H9 (cell line): ENCODE measurements around the gene NAGK. TPM values are rescaled to one million over a fixed set of nuclear protein-coding genes. Genes with fewer than 3 reads are reported as not detected.

Experiments used
- DNase-seq: peaks from one replicate; pipeline ENCODE4 v3.0.0-alpha.2; 2017
- H2AFZ ChIP-seq: one replicate; pipeline ENCODE4 v1.6.1; 2013; ENCODE audit warnings: mild to moderate bottlenecking, low read length, control low read depth, moderate library complexity
- H2AK5ac ChIP-seq: 2 replicates; pipeline ENCODE4 v1.6.1; 2013; ENCODE audit warnings: low read length, control low read depth, mixed read lengths; ENCODE audit not compliant: insufficient read length
- H2BK120ac ChIP-seq: one replicate; pipeline ENCODE4 v1.6.1; 2013; ENCODE audit warnings: low read depth, mild to moderate bottlenecking, low read length, control low read depth, inconsistent platforms; ENCODE audit not compliant: poor library complexity, severe bottlenecking
- H2BK12ac ChIP-seq: 2 replicates; pipeline ENCODE4 v1.6.1; 2013; ENCODE audit warnings: low read length, control low read depth, mixed read lengths, low read depth; ENCODE audit not compliant: insufficient read length
- H2BK15ac ChIP-seq: 2 replicates; pipeline ENCODE4 v1.6.1; 2013; ENCODE audit warnings: low read depth, low read length, control low read depth
- H2BK20ac ChIP-seq: one replicate; pipeline ENCODE4 v1.6.1; 2013; ENCODE audit warnings: low read depth, mild to moderate bottlenecking, low read length, control low read depth, inconsistent platforms; ENCODE audit not compliant: poor library complexity, severe bottlenecking
- H2BK5ac ChIP-seq: 2 replicates; pipeline ENCODE4 v1.6.1; 2013; ENCODE audit warnings: low read length, control low read depth, mixed read lengths; ENCODE audit not compliant: insufficient read length
- H3K14ac ChIP-seq: 2 replicates; pipeline ENCODE4 v1.6.1; 2013; ENCODE audit warnings: low read length, control low read depth; ENCODE audit not compliant: insufficient read depth
- H3K18ac ChIP-seq: 2 replicates; pipeline ENCODE4 v1.6.1; 2013; ENCODE audit warnings: low read depth, mild to moderate bottlenecking, mixed read lengths, low read length, control low read depth; ENCODE audit not compliant: insufficient read length
- H3K23ac ChIP-seq: 2 replicates; pipeline ENCODE4 v1.6.1; 2013; ENCODE audit warnings: low read length, control low read depth, mixed read lengths, low read depth; ENCODE audit not compliant: insufficient read length
- H3K23me2 ChIP-seq: 2 replicates; pipeline ENCODE4 v1.6.1; 2013; ENCODE audit warnings: low read depth, mild to moderate bottlenecking, mixed read lengths, low read length, control low read depth; ENCODE audit not compliant: insufficient read length, poor library complexity, severe bottlenecking
- H3K27ac ChIP-seq: 2 replicates; pipeline ENCODE4 v1.5.1; 2013; ENCODE audit warnings: low read length, control low read depth, mixed read lengths, low read depth; ENCODE audit not compliant: insufficient read length
- H3K27me3 ChIP-seq: 2 replicates; pipeline ENCODE4 v1.6.1; 2013; ENCODE audit warnings: low read length, control low read depth, inconsistent platforms; ENCODE audit not compliant: insufficient read depth
- H3K4ac ChIP-seq: 2 replicates; pipeline ENCODE4 v1.6.1; 2013; ENCODE audit warnings: low read depth, mild to moderate bottlenecking, control low read depth, inconsistent platforms, low read length, moderate library complexity
- H3K4me1 ChIP-seq: 2 replicates; pipeline ENCODE4 v1.6.1; 2013; ENCODE audit warnings: low read length, control low read depth, inconsistent platforms; ENCODE audit not compliant: insufficient read depth
- H3K4me2 ChIP-seq: 2 replicates; pipeline ENCODE4 v1.6.1; 2013; ENCODE audit warnings: low read length, control low read depth, mixed read lengths; ENCODE audit not compliant: insufficient read length, insufficient read depth
- H3K56ac ChIP-seq: 2 replicates; pipeline ENCODE4 v1.6.1; 2013; ENCODE audit warnings: low read depth, mild to moderate bottlenecking, mixed read lengths, low read length, control low read depth; ENCODE audit not compliant: insufficient read length
- H3K79me1 ChIP-seq: 2 replicates; pipeline ENCODE4 v1.6.1; 2013; ENCODE audit warnings: low read depth, mild to moderate bottlenecking, moderate library complexity, low read length, control low read depth, inconsistent platforms; ENCODE audit not compliant: insufficient read depth, poor library complexity, severe bottlenecking
- H3K79me2 ChIP-seq: 2 replicates; pipeline ENCODE4 v1.6.1; 2013; ENCODE audit warnings: low read length, control low read depth, inconsistent platforms; ENCODE audit not compliant: insufficient read depth
- H3K9ac ChIP-seq: 2 replicates; pipeline ENCODE4 v1.6.1; 2013; ENCODE audit warnings: low read length, control low read depth, mixed read lengths; ENCODE audit not compliant: insufficient read length; ENCODE audit errors: extremely low read depth
- H3K9me3 ChIP-seq: one replicate; pipeline ENCODE4 v1.6.1; 2013; ENCODE audit warnings: low read depth, low read length, inconsistent platforms; ENCODE audit not compliant: control insufficient read depth
- H3T11ph ChIP-seq: one replicate; pipeline ENCODE4 v1.6.1; 2013; ENCODE audit warnings: mild to moderate bottlenecking, low read length, control low read depth, inconsistent platforms
- H4K20me1 ChIP-seq: one replicate; pipeline ENCODE4 v1.6.1; 2013; ENCODE audit not compliant: control insufficient read depth, insufficient read length, insufficient read depth
- H4K5ac ChIP-seq: 2 replicates; pipeline ENCODE4 v1.6.1; 2013; ENCODE audit warnings: low read depth, mild to moderate bottlenecking, mixed read lengths, low read length, control low read depth; ENCODE audit not compliant: insufficient read length
- H4K8ac ChIP-seq: replicated peaks from 2 replicates; pipeline ENCODE4 v1.6.1; 2013; ENCODE audit warnings: low read length, control low read depth, mixed read lengths, low read depth; ENCODE audit not compliant: insufficient read length
- H4K91ac ChIP-seq: 2 replicates; pipeline ENCODE4 v1.6.1; 2013; ENCODE audit warnings: low read depth, mild to moderate bottlenecking, moderate library complexity, mixed read lengths, low read length, control low read depth; ENCODE audit not compliant: insufficient read length
- H3K27ac Mint-ChIP-seq, 3 experiments: 2 replicates in 2 of 3; 3 replicates in 1 of 3; pipeline ENCODE4 v1.8.0; 2020 to 2021; ENCODE audit warnings: mixed read lengths in 3 of 3, mild to moderate bottlenecking in 1 of 3, moderate library complexity in 1 of 3
- H3K27me3 Mint-ChIP-seq: 2 replicates; pipeline ENCODE4 v1.8.0; 2021; ENCODE audit warnings: low read depth, mild to moderate bottlenecking, moderate library complexity, mixed read lengths
- H3K36me3 Mint-ChIP-seq, 3 experiments: 2 replicates in 2 of 3; 3 replicates in 1 of 3; pipeline ENCODE4 v1.8.0; 2020 to 2021; ENCODE audit warnings: low read depth in 3 of 3, mixed read lengths in 3 of 3; ENCODE audit not compliant: insufficient read depth in 1 of 3
- H3K4me1 Mint-ChIP-seq, 2 experiments: 2 replicates each; pipeline ENCODE4 v1.8.0; 2020; ENCODE audit warnings: mixed read lengths in 2 of 2
- H3K4me3 Mint-ChIP-seq, 2 experiments: 2 replicates in 1 of 2; 3 replicates in 1 of 2; pipeline ENCODE4 v1.8.0; 2020 to 2021; ENCODE audit warnings: mild to moderate bottlenecking in 2 of 2, mixed read lengths in 2 of 2, moderate library complexity in 1 of 2
- H3K9me3 Mint-ChIP-seq, 2 experiments: 2 replicates in 1 of 2; 3 replicates in 1 of 2; pipeline ENCODE4 v1.8.0; 2020; ENCODE audit warnings: mild to moderate bottlenecking in 2 of 2, mixed read lengths in 2 of 2, moderate library complexity in 1 of 2
- WGBS: extraction: QIAGEN DNeasy Blood & Tissue Kit; methylation state at CpG from one replicate; pipeline ENCODE4 v1.1.7; 2013; ENCODE audit warnings: missing lambda C conversion rate, low lambda C conversion rate, mixed read lengths; ENCODE audit not compliant: insufficient read length; ENCODE audit errors: extremely low coverage; 5-methylcytosine and 5-hydroxymethylcytosine counted together
- total RNA-seq: library from RNA; stranded (reverse); gene quantifications from 2 replicates; pipeline ENCODE4 v1.2.1, GENCODE V29; 2021
- TF ChIP-seq, protein P1 (sequence below): fragments of 200-600 bp; sonication (generic); conservative IDR thresholded peaks from 3 replicates; pipeline ENCODE4 v1.8.0; 2021; ENCODE audit warnings: antibody characterized with exemption, mild to moderate bottlenecking

Gene NAGK
- total RNA-seq, 1 experiment from 2014 or later: 74.4 TPM

GRCh38 chr2:71113843-71114242 lies 45.4 kb downstream of the NAGK start:
- Mint-ChIP-seq H3K9me3 (no peaks in the 10 kb centered on the region), H3K4me1 (no peaks in the 10 kb centered on the region), H3K36me3 (peaks cover 4 to 45% (median 21%) of the 10 kb centered on the region in 3 experiments; a peak in 6 of 7 replicates), H3K4me3 (no peak overlapping the region), H3K27ac (no peak overlapping the region; a peak in 1 of 7 replicates), H3K27me3 (no peaks in the 10 kb centered on the region)
- Histone ChIP-seq H3K9ac (no peak overlapping the region), H4K91ac (no peak overlapping the region), H2BK5ac (no peak overlapping the region), H3K27me3 (no peaks in the 10 kb centered on the region), H3K27ac (no peak overlapping the region), H3K56ac (no peak overlapping the region), H3K18ac (no peak overlapping the region), H2BK12ac (no peak overlapping the region), H3K79me2 (no peaks in the 10 kb centered on the region), H3T11ph (no peak overlapping the region), H3K14ac (no peak overlapping the region), H4K8ac (no peak overlapping the region), H3K23me2 (no peaks in the 10 kb centered on the region), H2BK120ac (no peak overlapping the region), H3K79me1 (no peaks in the 10 kb centered on the region), H2AK5ac (no peak overlapping the region), H4K5ac (no peak overlapping the region), H4K20me1 (no peaks in the 10 kb centered on the region), H3K4me1 (no peaks in the 10 kb centered on the region), H3K23ac (no peak overlapping the region), H3K4me2 (no peak overlapping the region), H2BK15ac (no peak overlapping the region), H2BK20ac (no peak overlapping the region), H3K9me3 (no peaks in the 10 kb centered on the region), H2AFZ (no peak overlapping the region), H3K4ac (no peak overlapping the region)
- DNase-seq: no peak
- TF ChIP-seq, protein P1, sequence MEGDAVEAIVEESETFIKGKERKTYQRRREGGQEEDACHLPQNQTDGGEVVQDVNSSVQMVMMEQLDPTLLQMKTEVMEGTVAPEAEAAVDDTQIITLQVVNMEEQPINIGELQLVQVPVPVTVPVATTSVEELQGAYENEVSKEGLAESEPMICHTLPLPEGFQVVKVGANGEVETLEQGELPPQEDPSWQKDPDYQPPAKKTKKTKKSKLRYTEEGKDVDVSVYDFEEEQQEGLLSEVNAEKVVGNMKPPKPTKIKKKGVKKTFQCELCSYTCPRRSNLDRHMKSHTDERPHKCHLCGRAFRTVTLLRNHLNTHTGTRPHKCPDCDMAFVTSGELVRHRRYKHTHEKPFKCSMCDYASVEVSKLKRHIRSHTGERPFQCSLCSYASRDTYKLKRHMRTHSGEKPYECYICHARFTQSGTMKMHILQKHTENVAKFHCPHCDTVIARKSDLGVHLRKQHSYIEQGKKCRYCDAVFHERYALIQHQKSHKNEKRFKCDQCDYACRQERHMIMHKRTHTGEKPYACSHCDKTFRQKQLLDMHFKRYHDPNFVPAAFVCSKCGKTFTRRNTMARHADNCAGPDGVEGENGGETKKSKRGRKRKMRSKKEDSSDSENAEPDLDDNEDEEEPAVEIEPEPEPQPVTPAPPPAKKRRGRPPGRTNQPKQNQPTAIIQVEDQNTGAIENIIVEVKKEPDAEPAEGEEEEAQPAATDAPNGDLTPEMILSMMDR: no peak
- WGBS: no CpG with 5 or more reads among the region's 1 CpG
